Measurements from ENCODE around the gene SLC38A4.
"Not testable (repeated sequence)": the region's sequence is repeated elsewhere in the genome, so short reads cannot be mapped to it uniquely, and the experiment has no call there.

SLC38A4 gene, protein sequence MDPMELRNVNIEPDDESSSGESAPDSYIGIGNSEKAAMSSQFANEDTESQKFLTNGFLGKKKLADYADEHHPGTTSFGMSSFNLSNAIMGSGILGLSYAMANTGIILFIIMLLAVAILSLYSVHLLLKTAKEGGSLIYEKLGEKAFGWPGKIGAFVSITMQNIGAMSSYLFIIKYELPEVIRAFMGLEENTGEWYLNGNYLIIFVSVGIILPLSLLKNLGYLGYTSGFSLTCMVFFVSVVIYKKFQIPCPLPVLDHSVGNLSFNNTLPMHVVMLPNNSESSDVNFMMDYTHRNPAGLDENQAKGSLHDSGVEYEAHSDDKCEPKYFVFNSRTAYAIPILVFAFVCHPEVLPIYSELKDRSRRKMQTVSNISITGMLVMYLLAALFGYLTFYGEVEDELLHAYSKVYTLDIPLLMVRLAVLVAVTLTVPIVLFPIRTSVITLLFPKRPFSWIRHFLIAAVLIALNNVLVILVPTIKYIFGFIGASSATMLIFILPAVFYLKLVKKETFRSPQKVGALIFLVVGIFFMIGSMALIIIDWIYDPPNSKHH

DNA sequence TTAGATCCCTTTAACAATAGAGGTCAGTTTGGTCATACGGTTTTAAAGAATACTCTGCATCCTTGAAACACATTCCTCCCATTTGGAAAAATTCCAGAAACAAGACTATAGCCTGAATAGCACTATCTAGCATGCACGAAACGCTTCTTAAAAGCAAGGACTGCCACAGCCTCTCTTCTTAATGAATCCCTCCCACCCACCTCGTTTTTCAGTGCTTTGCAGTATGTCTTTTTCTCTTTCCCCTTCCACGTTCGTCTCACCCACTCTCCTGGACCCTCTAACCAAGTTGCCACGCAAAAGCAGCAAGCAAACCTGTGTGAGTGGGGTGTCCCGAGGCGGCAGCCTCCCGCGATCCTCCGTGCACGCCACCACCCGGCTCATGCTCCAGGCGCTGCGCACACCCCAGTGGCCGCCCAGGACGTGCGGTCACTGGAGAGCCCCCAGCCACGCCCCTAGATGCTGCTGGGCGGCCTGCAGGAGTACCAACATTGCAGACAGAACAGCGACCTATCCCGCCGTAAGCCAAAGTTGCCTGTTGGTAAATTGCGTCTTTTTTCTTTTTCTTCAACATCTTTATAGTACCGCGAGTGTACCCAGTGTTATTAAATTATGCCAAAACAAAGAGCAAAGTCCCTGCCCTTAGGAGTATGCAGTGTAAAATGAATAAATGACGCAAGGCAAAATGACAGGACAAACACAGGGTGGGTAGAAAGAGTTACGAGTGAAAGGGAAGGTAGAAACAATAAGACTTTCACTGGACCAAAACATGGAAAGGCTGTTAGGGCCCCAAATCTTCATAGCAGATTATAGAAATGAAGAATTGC, at the start of gene SLC38A4:
Gene SLC38A4 (minus strand): TSS at position 407 of the 824 bp plus-strand sequence. CDS start 32,926 bp downstream, outside the sequence.
- DNase-seq = no peak

DNA sequence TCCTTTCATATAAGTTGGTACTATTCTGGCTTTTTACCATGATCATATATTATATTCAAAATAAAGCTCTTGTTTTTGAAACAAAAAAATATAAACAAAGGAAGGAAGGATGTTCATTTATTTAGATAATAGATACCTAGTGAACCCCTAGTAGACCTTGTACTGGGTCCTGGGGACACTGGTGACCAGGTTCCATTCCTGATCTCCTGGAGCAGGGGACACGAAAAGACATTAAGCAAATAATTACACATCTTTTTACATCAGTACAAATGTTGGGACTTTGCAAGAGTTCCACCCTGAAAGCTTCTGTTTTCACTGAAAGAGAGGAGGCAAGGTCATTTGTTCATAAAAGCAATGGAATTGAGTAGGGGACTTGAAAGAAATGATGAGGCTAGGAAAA, 49.3 kb upstream of the SLC38A4 start:
- no peak for DNase-seq

DNA sequence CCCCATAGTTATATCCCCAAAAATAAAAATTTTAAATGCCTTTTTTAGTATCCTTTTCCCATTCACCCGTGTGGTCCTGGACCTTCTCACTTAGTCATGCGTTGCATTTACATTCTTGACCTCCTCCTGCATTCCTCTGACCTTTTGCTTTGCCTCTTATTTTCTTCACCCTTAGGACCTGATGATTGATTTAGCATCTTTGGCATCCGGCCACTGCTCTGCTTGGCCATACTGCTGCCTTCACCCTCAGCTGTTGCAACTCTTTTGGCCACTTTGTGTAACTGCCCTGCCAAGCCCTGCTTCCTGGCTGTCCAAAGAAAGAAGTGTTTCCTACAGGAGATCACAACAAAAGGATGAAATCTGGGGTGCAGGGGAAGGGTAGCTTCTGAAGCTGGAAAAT, 48.8 kb upstream of the SLC38A4 start:
- no peak for DNase-seq

DNA sequence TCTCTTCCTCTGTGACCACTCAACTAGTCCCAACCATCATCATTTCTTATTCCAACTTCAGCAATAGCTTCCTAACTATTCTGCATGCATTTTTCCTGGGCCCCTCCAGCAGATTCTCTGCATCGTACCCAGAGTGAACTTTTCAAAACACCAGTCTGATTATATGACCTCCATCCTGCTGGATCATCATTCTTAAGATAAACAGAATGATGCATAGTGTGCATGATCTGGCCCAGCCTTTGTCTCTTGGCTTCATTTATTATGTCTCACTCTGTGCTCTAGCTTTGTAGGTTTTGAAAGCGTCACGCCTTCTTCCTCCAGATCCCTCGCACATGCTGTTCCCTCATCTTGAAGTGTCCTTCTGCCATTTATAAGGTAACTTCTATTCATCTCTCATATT, 46.3 kb upstream of the SLC38A4 start:
- no peak for DNase-seq

DNA sequence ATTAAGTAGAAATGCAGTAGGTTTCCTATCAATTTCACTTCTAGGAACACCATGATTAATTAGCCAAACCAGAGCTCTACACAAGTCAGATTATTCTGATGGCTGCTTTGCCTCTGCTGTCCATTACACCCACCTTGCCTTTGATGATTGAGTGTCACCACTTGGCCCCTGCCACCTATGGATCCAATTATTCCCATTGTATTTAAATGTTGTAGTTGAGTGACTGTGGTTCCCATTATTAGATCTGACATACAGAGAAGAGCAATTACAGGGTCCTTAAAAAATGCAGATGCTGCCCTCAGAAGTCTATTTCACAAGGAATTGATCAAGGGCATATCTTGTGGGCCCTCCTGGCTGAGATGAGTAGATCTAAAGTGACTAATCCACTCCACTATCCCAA, 39.5 kb upstream of the SLC38A4 start:
- no peak for DNase-seq

DNA sequence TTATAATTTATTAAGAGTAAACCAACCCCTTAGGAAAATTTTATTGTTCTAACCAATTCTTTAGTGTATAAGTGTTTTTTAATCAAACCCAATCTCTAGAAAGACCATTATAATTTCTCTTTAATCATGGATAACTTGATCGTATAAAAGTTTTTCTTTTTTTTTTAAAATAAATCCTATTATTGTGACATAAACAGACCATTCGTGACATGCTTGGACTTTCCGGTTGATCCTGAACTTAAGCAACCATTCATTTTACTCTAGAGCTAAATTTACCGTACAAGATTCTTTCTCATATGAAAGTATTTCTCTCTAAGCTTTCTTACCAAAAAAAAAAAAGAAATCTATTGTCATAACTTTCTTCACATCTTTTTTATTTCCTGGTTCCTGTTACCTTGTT, 32.6 kb upstream of the SLC38A4 start:
- no peak for DNase-seq

DNA sequence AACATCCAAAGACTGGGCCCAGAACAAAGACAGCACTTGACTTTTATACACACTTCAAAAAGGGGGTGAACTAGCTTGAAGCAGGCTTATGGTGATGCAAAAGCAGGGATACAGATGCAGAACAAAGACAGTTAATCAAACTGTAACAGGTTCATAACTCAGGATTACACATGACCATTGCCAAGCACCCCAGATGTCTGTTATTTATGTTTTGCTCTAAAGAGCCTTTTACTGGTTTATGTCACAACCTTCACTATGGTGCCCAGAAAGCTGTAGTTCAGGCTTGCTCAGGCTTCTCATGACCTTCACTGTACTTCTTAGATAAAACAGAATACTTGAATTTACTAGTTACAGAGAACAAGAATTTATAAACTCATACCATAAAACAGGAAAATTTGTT, 31.7 kb upstream of the SLC38A4 start:
- DNase-seq = no peak

DNA sequence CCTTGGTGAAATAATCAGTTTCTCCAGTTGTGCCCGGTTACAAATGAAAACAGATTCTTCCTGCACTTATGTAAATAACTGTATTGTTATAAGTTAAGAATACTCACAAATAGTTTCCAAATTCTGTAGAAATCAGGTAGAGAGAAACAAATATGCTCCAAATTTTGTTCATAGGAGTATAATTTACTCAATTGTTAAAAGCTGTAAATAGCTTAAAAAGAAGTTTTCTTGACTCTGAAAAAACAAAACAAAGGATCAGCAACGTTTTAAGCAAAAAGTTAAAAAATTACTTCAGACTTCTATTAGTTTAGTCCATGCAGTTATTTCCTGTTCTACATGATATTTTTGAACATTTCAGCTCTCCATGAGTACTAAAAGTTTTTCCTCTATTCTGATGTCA, 30.0 kb upstream of the SLC38A4 start:
- no peak for DNase-seq

DNA sequence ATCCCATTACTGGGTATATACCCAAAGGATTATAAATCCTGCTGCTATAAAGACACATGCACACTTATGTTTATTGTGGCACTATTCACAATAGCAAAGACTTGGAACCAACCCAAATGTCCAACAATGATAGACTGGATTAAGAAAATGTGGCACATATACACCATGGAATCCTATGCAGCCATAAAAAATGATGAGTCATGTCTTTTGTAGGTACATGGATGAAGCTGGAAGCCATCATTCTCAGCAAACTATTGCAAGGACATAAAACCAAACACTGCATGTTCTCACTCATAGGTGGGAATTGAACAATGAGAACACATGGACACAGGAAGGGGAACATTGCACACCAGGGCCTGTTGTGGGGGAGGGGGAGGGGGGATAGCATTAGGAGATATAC, 28.4 kb upstream of the SLC38A4 start:
- DNase-seq = not testable (repeated sequence)

DNA sequence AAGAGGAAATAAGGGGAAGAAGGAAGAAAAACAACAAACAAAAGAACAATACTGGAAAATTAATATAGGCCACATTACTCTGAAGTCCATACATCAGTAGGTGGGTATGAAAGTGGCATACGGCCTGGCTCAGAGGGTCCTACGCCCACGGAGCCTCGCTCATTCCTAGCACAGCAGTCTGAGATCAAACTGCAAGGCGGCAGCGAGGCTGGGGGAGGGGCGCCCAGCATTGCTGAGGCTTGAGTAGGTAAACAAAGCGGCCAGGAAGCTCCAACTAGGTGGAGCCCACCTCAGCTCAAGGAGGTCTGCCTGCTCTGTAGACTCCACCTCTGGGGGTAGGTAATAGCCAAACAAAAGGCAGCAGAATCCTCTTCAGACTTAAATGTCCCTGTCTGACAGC, 23.0 kb upstream of the SLC38A4 start:
- not testable (repeated sequence) for DNase-seq

DNA sequence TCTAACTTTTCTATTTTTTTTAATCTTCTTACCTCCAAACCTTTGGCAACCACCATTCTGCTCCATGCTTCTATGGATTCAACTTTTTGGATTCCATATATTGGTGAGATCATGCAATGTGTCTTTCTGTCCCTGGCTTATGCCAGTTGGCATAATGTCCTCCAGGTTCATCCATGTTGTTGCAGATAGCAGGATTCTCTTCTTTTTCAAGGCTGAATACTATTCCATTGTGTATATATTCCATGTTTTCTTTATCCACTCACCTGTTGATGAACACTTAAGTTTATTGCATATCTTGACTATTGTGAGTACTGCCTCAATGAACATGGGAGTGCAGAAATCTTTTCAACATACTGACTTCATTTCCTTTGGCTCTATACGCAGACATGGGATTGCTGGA, 21.2 kb upstream of the SLC38A4 start:
- no peak for DNase-seq

DNA sequence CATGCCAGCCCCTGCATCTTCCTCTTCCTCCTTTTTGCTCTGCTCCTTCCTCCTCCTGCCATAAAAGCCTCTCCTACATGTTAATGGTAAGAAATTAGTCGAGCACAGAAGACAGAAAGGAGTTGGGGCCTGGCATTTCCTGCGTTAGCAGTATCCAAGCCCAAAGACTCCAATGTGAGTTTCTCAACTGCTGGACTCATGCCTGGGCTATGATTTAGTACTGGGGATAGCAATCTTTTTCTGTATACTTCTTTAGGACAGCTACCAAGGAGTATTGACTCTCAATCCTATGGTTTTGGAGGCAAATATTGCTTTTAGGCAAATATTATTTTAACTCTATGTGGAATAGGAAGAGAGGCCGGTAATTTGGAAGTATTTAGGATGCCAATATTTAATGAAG, 18.0 kb upstream of the SLC38A4 start:
- no peak for DNase-seq

DNA sequence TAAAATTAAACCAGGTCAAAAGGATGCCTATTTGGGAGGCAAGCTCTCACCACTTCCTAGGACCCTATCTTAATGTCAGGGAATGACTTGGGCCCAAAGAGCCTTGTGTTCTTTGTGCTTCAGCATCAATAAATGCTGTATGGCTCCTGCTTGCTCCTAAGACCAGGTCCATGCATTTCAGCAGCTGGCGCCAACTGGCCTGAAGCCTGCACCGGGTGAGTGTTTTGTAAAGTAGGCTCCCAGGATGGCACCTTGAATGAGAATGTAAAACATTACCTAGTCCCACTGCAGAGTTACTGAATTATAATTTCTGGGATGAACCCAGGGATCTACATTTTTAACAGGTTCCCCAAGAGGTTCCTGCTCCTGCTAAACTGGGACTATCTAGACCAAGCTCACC, 16.1 kb upstream of the SLC38A4 start:
- DNase-seq = no peak

DNA sequence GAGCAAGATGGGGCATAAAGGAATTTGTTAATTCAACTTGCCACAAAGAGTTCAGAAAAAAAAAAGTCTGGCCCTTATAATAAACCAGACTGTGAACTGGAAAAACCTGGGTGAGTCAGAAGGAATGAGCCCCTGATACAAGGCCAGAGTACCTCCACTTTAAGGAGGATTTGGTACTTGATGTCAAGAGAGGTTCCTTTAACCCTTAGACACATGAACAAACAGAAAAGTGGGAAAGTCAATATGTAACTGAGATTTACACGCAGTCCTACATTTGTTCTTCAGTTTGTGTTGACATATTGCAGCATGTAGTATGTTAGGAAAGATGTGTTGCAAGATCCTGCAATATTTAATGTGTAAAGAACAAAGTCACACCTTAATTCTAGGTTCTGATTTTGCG, 14.2 kb upstream of the SLC38A4 start:
- DNase-seq = no peak

DNA sequence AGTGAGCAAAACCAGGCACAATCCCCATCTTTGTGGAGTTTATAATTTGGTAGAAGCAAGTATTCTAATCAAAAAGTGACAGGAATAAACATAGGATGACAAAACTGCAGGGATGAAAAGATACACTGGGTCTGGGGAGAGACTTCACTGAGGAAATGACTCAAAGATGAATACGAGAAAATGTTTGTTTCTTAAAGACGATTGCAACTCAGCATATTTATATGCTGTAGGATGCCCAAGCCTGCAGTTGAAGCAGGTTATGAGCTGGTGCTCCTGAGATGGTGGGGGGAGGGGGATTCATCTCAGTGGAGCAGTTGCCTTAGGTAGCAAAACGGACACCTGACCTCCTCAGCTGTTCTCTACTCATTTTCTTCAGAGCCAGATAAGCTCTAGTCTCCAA, 13.4 kb upstream of the SLC38A4 start:
- no peak for DNase-seq

DNA sequence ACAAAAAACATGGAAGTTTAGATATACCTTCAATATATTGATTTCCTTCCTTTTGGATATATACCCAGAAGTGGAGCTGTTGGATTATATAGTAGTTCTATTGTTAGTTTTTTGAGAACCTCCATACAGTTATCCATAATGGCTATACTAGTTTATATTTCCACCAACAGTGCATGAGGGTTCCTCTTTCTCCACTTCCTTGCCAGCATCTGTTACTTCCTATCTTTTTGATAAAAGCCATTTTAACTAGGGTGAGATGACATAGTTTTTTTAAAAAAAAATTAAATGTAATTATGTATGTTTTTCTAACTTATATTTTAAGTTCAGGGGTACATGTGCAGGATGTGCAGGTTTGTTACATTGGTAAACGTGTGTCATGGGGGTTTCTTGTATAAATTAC, 10.0 kb upstream of the SLC38A4 start:
- no peak for DNase-seq

DNA sequence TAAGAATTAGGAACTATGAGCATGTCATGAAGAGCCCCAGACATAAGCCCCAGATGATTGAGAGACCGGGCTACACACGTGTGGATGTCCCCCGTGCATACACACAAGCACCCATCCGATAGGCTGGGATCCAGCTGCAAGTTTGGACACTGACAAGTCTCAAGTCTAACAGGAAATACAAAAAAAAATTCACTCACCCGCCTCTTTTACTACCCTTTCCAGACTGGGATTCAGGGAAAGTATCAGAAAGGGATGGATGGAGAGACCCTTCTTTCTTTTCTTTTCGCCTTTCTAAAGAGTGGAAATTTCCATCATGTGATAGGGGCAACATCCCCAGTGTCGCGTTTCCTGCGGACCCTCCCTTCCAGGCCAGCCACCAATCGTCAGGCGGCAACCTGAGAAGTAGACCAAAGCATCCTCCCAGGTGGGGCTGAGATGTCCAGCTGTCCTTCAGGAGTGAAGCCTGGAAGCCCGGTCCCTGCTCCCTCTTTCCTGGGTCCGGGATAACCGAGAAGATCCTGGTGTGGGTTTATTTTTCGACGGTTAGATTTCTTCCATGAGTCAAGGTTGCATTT, 6.4 kb upstream of the SLC38A4 start:
- no peak for DNase-seq

DNA sequence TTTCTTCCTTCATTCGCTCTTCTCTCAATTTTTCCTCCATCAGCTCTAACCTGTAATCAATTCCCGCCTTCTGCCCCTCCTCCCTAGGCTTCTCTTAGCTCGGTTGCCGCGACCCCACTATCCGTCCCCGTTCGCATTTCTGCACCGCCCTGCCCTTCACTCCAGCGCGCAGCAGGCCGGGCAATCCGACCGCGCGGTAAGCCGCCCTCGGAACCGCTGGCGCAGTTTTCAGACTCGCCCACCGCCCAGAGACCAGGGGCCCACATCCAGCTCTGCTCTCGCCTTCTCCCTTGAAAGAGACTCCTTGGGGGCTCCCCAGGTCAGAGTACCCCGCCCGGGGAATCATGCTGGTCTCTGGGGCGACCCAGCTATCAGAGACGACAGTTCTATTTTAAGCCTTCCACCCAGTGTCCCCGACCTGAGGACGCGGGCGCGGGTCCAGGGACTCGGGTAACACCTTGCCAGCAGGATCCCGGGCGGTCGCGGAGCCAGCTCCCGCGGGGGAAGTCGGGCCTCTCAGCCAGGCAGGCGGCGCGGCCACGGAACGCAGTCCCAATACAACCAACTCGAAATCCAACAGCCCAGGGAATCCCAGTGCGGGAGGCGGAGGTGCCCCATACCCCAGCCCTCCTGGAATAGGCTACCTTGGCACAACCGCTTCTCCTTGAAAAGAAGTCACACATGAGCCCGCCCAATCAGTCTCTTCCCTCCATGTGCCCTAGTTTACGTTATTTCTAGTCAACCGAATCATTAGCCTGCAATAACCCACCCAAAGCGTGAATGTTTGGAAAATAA, 5.7 kb upstream of the SLC38A4 start:
- DNase-seq = no peak

DNA sequence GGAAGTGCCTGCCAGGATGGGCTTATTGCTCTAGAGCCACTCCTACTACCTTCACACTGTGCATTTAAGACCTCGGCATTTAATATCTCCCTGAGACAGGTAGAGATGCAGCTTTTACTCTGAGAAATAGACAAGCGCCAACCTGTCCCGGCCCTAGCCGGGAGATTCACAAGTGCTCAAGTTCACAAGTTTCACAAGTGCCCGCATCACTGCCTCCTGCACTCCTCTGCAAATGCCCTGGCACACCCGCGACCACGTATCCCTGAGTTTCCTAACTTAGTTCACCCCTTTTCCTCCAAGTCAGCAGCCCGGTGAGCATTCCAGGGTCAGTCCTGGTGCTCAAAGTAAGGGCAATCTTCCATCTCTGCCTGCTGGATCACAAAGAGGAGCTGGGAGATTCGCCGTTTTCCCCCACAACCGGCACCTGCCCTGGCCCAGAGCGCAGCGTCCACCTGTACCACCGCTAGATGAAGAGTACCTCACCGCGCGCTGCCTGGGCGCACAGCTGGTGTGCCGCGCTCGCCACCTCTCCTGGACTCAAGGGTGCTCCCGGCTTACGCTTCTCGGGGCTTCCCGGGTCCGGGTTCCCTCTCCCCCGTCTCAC, 5.0 kb upstream of the SLC38A4 start:
- DNase-seq = no peak

DNA sequence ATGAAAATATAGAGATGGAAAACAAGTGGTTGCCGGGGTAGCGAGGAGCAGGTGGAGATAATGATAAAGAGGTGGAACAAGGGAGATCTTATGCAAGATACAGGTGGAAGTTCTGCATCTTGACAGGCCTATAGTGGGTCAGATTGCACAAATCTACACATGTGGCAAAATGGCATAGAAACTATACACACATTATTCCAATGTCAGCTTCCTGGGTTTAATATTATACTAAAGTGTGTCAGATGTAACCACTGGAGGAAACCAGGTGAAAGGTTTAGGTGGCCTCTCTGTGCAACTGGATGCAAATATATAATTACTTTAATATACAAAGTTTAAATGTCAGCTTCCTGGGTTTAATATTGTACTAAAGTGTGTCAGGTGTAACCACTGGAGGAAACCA, 1.1 kb downstream of the SLC38A4 start:
- no peak for DNase-seq

DNA sequence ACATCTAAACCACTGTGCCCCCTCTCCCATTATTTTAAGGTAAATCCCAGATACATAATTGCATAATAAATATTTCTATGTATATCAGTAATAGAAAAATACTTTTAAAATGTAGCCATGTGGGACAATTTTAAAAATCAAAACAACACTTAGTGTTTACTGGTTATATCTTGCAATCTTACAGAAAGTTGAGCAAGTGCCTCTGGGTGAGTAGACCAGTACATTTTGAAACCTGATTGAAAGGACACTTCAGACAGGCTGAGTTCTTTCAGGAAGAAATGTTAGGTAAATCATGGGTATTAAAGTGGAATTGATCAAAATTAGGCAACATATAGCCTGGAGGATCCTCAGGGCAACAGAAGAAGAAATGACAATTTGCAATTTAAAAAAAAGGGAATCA, 7.2 kb downstream of the SLC38A4 start:
- DNase-seq = no peak

DNA sequence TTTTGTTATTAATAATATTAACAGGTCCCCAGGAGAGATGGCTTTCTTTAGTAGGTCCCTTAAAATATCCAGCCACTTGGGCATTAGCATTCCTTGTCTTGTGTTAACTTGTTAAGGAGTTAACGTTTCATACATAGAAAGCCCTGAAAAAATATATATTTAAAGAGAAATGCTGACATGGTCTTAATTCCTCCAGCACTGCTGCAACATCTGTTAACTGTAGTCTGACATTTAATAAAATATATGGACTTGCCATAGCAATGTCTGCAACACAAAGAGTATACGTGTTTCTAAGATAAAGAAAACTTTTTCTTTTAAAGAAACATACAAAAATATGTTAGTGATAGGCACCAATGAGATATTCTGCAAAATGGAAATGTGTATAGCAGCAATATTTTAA, 10.0 kb downstream of the SLC38A4 start:
- DNase-seq = no peak
